Left kidney (tissue), 2 donors: ENCODE results near the gene SRP68. TPM values are rescaled to one million over a fixed set of nuclear protein-coding genes. Genes with fewer than 3 reads are reported as not detected.
"Not testable (repeated sequence)": the region's sequence is repeated elsewhere in the genome, so short reads cannot be mapped to it uniquely, and the experiment has no call there.

Experiments
- DNase-seq: peaks from one replicate; pipeline ENCODE4 v3.0.0-alpha.2; 2013
- polyA plus RNA-seq: library from polyadenylated mRNA; unstranded; fragments of 120-200 nt; gene quantifications from one replicate; pipeline ENCODE4 v1.2.1, GENCODE V29; 2013; ENCODE audit not compliant: insufficient read length

The SRP68 gene
- polyA plus RNA-seq, 1 donor, result 105 TPM

DNA sequence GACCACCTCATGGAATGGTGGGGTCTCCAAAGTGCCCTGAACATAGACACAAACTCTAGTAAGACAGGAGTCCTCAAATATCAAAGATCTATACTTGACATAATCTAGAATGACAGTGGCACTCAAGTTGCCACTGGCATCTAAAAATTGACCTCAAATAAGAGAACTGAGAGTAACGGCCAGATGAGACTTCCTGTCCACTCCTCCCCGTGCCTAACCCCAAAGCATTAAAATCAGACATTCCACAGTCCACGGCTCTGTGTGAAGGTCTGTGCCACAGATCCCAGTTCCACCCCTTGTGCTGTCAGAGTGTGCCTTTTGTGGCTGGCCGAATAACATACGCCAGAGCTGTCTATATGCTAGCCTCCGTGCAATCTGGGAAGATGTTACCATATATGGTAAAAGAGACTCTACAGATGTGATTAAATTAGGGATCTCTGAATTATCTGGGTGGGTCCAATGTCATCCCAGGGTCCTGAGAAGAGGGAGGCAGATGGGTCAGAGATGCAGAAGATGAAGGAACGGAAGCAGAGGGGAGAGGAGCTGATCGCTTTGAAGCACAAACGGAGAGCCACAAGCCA lies 24.2 kb downstream of the SRP68 start:
- no peak for DNase-seq

GRCh38 chr17:76046064-76046463 lies 26.3 kb downstream of the SRP68 start:
- DNase-seq, result no peak

DNA sequence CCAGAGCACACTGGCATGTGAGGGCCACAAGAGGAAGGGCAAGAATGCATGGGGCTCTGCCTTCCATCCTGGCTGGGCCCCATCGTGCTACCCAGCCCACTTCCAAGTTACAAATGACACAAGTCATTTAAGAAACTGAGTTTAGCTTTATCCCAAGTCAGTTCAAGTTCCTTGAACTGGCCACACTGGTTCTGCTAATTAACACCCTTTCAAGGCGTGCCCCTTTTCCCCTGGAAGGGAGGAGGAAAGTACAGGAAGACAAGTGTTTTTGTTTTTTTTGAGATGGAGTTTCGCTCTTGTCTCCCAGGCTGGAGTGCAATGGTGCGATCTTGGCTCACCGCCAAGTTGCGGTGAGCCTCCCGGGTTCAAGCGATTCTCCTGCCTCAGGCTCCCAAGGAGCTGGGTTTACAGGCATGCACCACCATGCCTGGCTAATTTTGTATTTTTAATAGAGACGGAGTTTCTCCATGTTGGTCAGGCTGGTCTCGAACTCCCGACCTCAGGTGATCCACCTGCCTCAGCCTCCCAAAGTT lies 27.8 kb downstream of the SRP68 start:
- DNase-seq, result not testable (repeated sequence)

DNA sequence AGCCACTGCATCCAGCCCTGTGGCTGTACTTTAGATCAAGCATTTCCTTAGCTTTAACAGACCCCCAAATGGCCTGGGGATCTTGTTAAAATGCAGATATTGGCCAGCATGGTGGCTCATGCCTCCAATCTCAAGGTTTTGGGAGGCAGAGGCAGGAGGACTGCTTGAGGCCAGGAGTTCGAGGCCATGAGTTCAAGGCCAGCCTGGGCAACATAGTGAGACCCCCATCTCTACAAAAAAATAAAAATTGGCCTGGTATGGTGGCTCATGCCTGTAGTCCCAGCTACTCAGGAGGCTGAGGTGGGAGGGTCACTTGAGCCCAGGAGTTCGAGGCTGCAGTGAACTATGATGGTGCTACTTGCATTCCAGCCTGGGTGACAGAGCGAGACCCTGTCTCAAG lies 29.4 kb downstream of the SRP68 start:
- DNase-seq, result not testable (repeated sequence)

DNA sequence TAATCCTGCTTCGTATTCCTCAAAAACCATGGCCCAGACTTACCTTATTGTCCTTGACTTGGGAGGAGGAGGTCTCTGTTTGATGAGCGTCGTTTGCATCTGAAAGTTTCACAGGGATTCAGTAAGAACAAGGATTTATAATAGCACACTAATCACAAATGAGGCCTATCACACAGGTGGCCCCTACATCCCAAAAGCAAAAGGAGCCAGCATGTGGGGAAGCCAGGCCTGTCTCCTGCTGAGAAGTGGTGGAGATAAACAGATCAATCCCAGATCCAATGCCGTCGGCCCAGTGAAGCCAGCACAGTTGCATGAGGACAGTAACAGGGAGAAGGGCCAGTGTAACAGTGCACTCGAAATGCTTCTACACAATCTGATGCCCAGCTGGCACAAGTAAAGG lies 31.9 kb downstream of the SRP68 start:
- no peak for DNase-seq

DNA sequence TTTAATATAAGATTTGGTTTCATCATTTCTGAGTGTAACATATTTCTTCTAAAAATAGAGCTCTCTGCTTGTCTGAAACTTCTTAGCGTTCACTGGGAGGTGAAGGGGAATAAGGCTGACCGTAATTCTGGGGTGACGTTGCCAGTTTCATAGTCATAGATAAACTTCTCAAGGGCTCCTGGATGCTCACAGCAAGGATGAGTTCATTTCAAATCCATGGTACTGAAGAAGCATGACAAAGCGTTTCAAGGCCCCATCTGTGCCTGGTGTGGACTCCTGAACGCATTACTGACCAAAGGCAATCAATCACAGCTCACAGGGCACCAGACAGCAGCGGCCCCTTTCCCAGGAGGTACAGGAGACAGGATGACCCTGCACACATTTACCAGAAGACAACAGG lies 33.2 kb downstream of the SRP68 start:
- DNase-seq, result no peak

DNA sequence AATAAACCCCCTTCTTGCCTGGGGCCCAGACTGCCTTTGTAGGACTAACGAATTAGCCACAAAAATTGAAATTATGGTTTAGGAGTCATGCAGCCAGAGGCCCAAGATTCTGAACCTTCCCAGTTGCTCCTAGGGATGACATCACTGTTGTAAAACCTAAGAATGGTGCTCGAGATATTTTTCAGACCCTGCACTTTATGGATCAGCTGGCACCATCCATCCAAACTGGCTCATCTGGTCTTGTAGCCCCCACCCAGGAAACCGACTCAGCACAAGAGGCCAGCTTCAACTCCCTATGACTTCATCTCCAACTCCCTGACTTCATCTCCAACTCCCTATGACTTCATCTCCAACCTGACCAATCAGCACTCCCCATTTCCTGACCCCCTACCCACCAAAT lies 34.3 kb downstream of the SRP68 start:
- no peak for DNase-seq

DNA sequence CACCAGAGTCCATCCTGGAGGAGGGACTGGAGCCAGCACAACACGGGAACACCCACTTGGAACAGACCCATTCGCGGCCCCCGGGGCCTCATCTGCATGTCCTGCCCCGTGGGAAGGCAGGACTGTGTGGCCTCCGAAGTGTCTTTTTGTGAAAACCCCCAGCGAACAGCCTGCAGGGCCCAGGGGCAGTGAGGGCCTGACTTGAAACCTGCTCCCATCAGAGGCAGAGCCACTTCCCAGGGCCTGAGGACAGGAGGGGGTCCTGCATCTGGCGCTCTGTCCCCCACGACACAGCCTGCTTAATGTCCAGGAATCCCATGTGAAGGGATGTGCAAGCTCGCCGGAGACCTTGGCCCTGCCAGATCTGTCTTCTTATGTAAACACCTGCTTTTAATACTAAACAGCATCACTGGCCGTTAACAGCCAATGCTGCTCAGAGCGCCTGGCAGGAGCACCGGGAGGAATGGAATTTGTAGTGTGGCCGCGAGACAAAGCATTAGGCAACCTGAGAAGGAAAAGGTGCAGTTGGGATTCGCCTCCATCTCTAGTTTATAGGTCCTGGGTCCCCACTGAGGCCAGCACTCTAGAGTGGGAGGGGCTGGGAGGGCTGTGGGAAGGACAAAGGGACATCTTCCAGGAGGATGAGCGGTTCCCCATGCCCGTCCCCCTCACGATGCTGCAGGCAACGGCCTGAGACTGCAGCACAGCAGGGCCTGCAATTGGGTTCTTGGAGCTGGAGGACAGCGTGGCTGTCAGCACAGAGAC lies 35.6 kb downstream of the SRP68 start:
- no peak for DNase-seq

DNA sequence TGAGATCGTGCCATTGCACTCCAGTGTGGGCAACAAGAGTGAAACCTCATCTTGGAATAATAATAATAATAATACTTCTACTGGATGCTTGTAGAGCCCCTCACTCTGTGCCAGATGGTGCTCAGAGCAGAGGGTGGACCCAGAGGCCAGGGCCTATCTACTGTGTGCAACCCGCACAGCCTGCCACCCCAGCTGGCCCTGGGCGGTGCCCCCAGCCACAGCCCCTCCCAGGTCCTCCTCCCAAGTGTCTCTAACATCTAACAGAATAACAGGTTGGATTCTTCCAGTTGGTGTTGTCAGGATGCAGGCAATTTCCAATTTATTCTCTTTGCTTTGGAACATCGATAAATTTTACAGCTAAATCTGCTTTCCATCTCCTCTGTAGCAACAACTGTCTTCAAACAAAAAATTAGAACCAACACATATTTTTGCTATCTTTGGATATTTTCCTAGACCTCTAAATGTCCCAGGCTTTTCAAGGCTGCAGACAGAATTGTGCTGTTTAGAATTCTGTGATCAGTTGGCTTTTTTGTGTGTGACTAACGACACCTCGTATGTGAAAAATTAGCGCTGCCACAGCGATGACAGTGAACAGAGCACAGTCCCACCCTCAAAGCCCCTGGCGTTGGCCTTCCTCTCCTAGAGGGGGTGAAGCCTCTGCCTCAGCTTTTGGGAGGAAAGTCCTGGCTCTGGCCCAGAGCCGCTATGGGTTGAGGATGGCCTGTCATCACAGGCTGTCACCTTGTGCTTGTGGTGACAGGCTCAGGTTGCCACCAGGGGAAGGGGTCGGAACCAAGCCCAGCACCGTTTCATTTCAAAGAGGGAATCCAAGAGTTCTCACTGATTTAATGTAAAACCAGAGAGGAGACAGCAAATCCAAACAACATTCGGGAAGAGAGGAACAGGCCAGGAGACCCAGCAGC lies 37.6 kb downstream of the SRP68 start:
- DNase-seq, result no peak

- DNase-seq, result no peak
These were observed 39.2 kb downstream of the SRP68 start for GRCh38 chr17:76033139-76033538.

DNA sequence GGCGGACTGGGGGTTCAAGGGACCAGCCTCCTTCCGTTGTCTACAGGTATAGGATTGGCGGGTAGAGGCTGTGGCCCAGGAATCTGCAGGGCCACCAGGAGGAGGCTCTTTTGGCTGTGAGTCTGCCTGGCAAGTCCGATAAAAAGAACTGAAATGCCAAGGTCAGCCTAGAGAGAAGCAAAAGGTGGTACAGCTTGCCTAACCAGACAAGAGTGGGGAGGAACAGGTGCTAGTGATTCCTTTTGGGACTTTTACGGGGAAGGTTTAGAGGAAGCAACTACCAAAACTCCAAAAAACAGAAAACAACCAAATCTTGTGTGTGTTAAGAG lies 39.6 kb downstream of the SRP68 start:
- no peak for DNase-seq

DNA sequence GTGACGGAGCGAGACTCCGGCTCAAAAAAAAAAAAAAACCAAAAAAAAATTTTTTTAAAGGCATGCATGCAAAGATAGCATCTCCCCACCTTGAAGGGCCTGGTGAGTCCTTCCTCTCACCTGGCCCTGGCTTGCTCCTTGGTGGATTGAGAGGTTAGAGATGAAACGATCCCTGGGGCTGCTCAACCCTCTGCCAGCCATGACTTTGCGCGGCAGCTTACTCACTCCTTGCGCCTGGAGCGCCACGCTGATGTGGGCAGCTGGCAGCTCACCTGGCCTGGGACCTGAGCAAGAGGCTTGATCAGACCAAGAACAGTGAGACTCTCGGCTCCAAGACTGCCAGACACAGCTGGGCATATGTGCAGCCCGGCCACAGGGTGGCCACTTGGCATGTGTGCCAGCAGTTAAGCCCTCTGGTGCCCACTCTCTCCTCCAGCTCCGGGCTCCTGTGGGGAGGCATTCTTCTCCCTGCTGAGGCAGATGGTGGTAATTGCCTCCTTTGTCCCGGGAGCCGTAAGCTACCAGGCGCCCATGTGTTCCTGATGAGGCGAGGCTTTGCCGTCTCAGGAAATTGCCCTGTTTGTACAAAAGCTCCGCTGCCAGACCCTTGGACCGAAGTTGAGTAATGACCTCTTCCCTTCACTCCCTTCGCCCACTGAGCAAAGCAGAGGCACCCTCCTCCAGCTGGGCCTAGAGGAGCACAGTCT lies 40.1 kb downstream of the SRP68 start:
- no peak for DNase-seq

DNA sequence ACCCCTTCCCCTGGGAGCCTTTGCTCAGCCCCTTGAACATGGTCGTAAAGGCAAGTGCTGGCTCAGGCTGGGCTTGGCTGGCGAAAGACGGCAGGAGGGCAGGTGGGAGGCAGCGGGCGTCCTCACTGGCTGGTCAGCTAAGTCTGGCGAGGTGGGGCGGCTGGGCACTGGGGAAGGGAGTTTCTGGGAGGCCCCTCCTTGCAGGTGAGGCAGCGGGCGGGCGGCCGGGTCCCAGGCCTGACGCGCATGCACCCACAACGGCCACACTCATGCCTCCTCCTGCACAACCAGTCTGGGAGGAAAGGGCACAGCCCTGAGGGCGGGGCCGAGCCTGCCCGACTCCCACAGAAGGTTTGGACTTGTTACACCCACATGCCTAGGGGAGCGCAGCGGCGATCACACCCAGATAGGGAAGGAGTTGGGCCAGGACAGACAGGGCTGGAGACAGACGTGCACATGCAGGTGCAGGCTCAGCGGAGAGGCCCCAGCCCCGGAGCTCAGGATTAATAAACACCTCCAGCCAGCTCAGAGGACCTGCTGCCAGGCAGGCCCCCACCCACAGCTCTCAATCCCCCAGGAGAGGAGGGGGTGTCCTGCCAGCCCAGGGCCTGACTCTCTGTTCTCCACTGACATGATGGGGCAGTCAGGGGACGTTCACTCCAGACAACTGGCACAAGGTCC lies 45.0 kb downstream of the SRP68 start, which contains the start of gene EVPL:
Gene EVPL (minus strand): TSS at position 148 of the 681 bp plus-strand sequence. CDS start 108 bp downstream, at position 40.
- no peak for DNase-seq

- DNase-seq, result no peak
These were observed 45.6 kb downstream of the SRP68 start for GRCh38 chr17:76026714-76027158.

GRCh38 chr17:76025294-76025693 lies 47.0 kb downstream of the SRP68 start:
- no peak for DNase-seq

- no peak for DNase-seq
These were observed 48.0 kb downstream of the SRP68 start for GRCh38 chr17:76024353-76024752.

- DNase-seq, result no peak
These were observed 48.4 kb downstream of the SRP68 start for GRCh38 chr17:76023900-76024237.

DNA sequence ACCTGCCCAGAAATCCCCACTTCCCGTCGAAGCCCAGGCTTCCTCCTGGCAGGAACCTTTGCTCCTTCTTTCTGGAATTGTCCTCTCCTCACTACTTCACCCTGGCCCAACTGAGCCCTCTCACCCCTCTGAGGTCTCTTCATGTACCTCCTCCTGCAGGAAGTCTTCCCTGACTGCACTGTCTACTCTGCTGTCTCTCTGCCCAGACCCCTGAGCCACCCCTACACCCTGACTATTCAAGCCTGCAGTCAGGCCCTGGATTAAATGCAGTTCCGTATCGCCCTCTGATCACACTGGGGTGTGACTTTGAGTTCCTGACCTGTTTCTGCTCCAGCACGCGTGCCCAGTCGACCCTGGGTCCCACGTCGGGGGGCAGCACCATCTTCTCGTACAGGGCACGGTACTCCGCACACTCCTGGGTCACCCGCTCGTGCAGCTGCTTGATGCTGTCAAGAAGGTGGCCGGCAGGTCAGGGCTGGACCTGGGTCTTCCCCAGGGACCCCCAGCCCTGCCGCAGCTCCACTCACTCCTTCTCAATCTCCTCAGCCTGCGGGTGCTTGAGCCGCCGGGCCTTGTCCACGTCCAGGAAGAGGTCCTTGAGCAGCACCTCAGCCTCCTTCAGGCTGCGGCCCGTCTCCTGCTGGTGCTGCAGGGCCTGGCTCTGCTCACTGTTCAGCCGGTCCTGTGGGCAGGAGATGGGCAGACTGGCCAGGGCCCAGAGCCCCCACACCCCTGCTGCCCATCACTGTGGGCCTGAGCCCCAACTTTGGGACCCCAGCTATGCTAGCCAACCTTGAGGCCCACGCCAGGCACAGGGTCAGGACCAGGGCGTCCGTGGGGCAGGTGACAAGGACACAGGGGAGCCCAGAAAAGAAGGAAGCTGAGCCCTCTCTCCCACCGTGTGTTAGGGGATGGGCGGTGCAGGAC lies 49.1 kb downstream of the SRP68 start:
- DNase-seq, result no peak

GRCh38 chr17:76022285-76022684 lies 50.0 kb downstream of the SRP68 start:
- no peak for DNase-seq

GRCh38 chr17:76019833-76020467 lies 52.4 kb downstream of the SRP68 start:
- DNase-seq, result no peak
